Activated CD4-positive, alpha-beta memory T cell treated with anti-CD3 and anti-CD28 coated beads for 36 hours (primary cell): ENCODE data around the gene KIF22. TPM values are rescaled to one million over a fixed set of nuclear protein-coding genes. Genes with fewer than 3 reads are reported as not detected.
"Not testable (repeated sequence)": the region's sequence is repeated elsewhere in the genome, so short reads cannot be mapped to it uniquely, and the experiment has no call there.

ENCODE experiments used
- CTCF ChIA-PET: fragments of 350-600 bp; sonication (Branson Sonifier 250); formaldehyde crosslinking; loops from one replicate; lab custom pipeline; 2021; ENCODE audit warnings: antibody characterized with exemption, inconsistent platforms; lab: Charles Lee
- POLR2A ChIA-PET: fragments of 350-600 bp; sonication (Branson Sonifier 250); formaldehyde crosslinking; loops from one replicate; lab custom pipeline; 2021; ENCODE audit warnings: antibody characterized with exemption; lab: Charles Lee
- DNase-seq: peaks from one replicate; pipeline ENCODE4 v3.0.0-alpha.2; 2020
- H3K27ac Mint-ChIP-seq: one replicate; pipeline ENCODE4 v1.8.0; 2021; ENCODE audit warnings: mixed read lengths
- H3K27me3 Mint-ChIP-seq: one replicate; pipeline ENCODE4 v1.8.0; 2021; ENCODE audit warnings: mixed read lengths
- H3K36me3 Mint-ChIP-seq: one replicate; pipeline ENCODE4 v1.8.0; 2021; ENCODE audit warnings: mixed read lengths
- H3K4me1 Mint-ChIP-seq: one replicate; pipeline ENCODE4 v1.8.0; 2021; ENCODE audit warnings: low read depth, mixed read lengths
- H3K4me3 Mint-ChIP-seq: one replicate; pipeline ENCODE4 v1.8.0; 2021; ENCODE audit warnings: mild to moderate bottlenecking, mixed read lengths
- H3K9me3 Mint-ChIP-seq: one replicate; pipeline ENCODE4 v1.8.0; 2021; ENCODE audit warnings: mixed read lengths
- intact Hi-C: fragments of 100-400 bp; cut with micrococcal nuclease; formaldehyde crosslinking; loops from one replicate; pipeline ENCODE4 v1.15.1; 2023
- total RNA-seq, 2 experiments: library from RNA; stranded (reverse); gene quantifications; one replicate each; pipeline ENCODE4 v1.2.3, GENCODE V29; 2021

KIF22 gene
- total RNA-seq, 2 experiments from 2014 or later = 174 to 180 TPM

GRCh38 chr16:29748760-29749149 is 41.8 kb upstream of the KIF22 start:
- Mint-ChIP-seq H3K4me1 (peaks cover 39% of the 10 kb centered on the region), H3K36me3 (peaks cover 15% of the 10 kb centered on the region), H3K27ac (peak overlapping the region; percentile 31)
- ChIA-PET CTCF (interaction anchor here (0.8 kb wide), 2 partner anchors 37 to 68 kb away, joined by 4 to 5 read pairs; no protein-coding TSS in a partner anchor), POLR2A (interaction anchor here (1.2 kb wide), 1 partner anchor 41 kb away, joined by 5 read pairs; the partner anchor contains the start of gene KIF22)
- intact Hi-C loops = loop anchor here (5.0 kb wide), 1 partner anchor 34 kb away; no protein-coding TSS in a partner anchor
- H3K4me3 Mint-ChIP-seq, H3K27me3 Mint-ChIP-seq, H3K9me3 Mint-ChIP-seq: not testable (repeated sequence)
- DNase-seq = peak; percentile 36

- intact Hi-C loops = no loop called here
- POLR2A ChIA-PET = interaction anchor here (1.0 to 1.2 kb wide), 3 partner anchors 7 to 21 kb away, joined by 3 to 6 read pairs (median 3); no protein-coding TSS in a partner anchor
- Mint-ChIP-seq H3K4me1 (peaks cover 24% of the 10 kb centered on the region), H3K9me3 (no peaks in the 10 kb centered on the region), H3K27ac (no peak overlapping the region), H3K36me3 (peaks cover 3% of the 10 kb centered on the region), H3K4me3 (no peak overlapping the region), H3K27me3 (no peaks in the 10 kb centered on the region)
- DNase-seq = no peak
- CTCF ChIA-PET = interaction anchor here (1.2 to 4.5 kb wide), 5 partner anchors 8 to 95 kb away, joined by 4 to 25 read pairs (median 9); partner anchors contain the start of genes C16orf54 and KIF22
Observed at GRCh38 chr16:29753516-29753915, 37.0 kb upstream of the KIF22 start.

- intact Hi-C loops = no loop called here
- Mint-ChIP-seq H3K36me3 (no peaks in the 10 kb centered on the region), H3K27ac (no peak overlapping the region), H3K4me3 (no peak overlapping the region), H3K27me3 (no peaks in the 10 kb centered on the region), H3K9me3 (no peaks in the 10 kb centered on the region), H3K4me1 (peaks cover 20% of the 10 kb centered on the region)
- CTCF ChIA-PET = interaction anchor here (0.5 to 4.5 kb wide), 2 partner anchors 16 to 28 kb away, joined by 3 to 25 read pairs; no protein-coding TSS in a partner anchor
- POLR2A ChIA-PET = interaction anchor here (0.8 to 1.0 kb wide), 2 partner anchors 13 to 34 kb away, joined by 3 to 4 read pairs; partner anchors contain the start of gene KIF22
- no peak for DNase-seq
Observed at GRCh38 chr16:29756654-29757053, 33.9 kb upstream of the KIF22 start.

- DNase-seq, H3K27ac Mint-ChIP-seq, H3K4me3 Mint-ChIP-seq, H3K36me3 Mint-ChIP-seq, intact Hi-C loops, H3K9me3 Mint-ChIP-seq, H3K27me3 Mint-ChIP-seq: not testable (repeated sequence)
- peaks cover 20% of the 10 kb centered on the region for H3K4me1 Mint-ChIP-seq
- POLR2A ChIA-PET = interaction anchor here (0.6 to 1.0 kb wide), 2 partner anchors 33 to 37 kb away, joined by 3 to 4 read pairs; partner anchors contain the start of gene KIF22
- CTCF ChIA-PET = interaction anchor here (4.5 kb wide), 1 partner anchor 28 kb away, joined by 25 read pairs; no protein-coding TSS in a partner anchor
Observed at GRCh38 chr16:29757086-29757485, 33.5 kb upstream of the KIF22 start.

GRCh38 chr16:29757950-29758466 is 32.5 kb upstream of the KIF22 start:
- Mint-ChIP-seq H3K4me1 (peaks cover 20% of the 10 kb centered on the region), H3K27me3 (no peaks in the 10 kb centered on the region), H3K36me3 (no peaks in the 10 kb centered on the region), H3K4me3 (no peak overlapping the region), H3K9me3 (no peaks in the 10 kb centered on the region), H3K27ac (no peak overlapping the region)
- intact Hi-C loops = no loop called here
- CTCF ChIA-PET = interaction anchor here (1.1 kb wide), 1 partner anchor 27 kb away, joined by 5 read pairs; no protein-coding TSS in a partner anchor
- no peak for DNase-seq
- POLR2A ChIA-PET = no interaction called here

- no peak overlapping the region for H3K4me3 Mint-ChIP-seq
- CTCF ChIA-PET = interaction anchor here (2.1 kb wide), 1 partner anchor 24 kb away, joined by 6 read pairs; no protein-coding TSS in a partner anchor
- H3K4me1 Mint-ChIP-seq = peaks cover 9% of the 10 kb centered on the region
- H3K27ac Mint-ChIP-seq = no peak overlapping the region
- POLR2A ChIA-PET = interaction anchor here (0.7 kb wide), 2 partner anchors 22 to 100 kb away, joined by 3 read pairs; no protein-coding TSS in a partner anchor
- no peaks in the 10 kb centered on the region for H3K9me3 Mint-ChIP-seq
- H3K27me3 Mint-ChIP-seq = no peaks in the 10 kb centered on the region
- DNase-seq = no peak
- intact Hi-C loops = no loop called here
- no peaks in the 10 kb centered on the region for H3K36me3 Mint-ChIP-seq
Observed at GRCh38 chr16:29760567-29761279, 29.8 kb upstream of the KIF22 start.

GRCh38 chr16:29761280-29761651 is 29.3 kb upstream of the KIF22 start:
- H3K4me1 Mint-ChIP-seq, DNase-seq, H3K4me3 Mint-ChIP-seq, H3K27me3 Mint-ChIP-seq, H3K36me3 Mint-ChIP-seq, H3K9me3 Mint-ChIP-seq, intact Hi-C loops, H3K27ac Mint-ChIP-seq: not testable (repeated sequence)
- ChIA-PET CTCF (interaction anchor here (2.1 kb wide), 1 partner anchor 24 kb away, joined by 6 read pairs; no protein-coding TSS in a partner anchor), POLR2A (interaction anchor here (0.7 kb wide), 1 partner anchor 101 kb away, joined by 3 read pairs; no protein-coding TSS in a partner anchor)

GRCh38 chr16:29761882-29762281 is 28.7 kb upstream of the KIF22 start:
- Mint-ChIP-seq H3K27ac (no peak overlapping the region), H3K36me3 (no peaks in the 10 kb centered on the region), H3K27me3 (no peaks in the 10 kb centered on the region), H3K4me1 (peaks cover 6% of the 10 kb centered on the region), H3K4me3 (no peak overlapping the region), H3K9me3 (no peaks in the 10 kb centered on the region)
- CTCF ChIA-PET = interaction anchor here (2.1 kb wide), 1 partner anchor 23 kb away, joined by 6 read pairs; no protein-coding TSS in a partner anchor
- intact Hi-C loops = no loop called here
- DNase-seq = no peak
- POLR2A ChIA-PET = interaction anchor here (0.9 kb wide), 1 partner anchor 29 kb away, joined by 5 read pairs; the partner anchor contains the start of gene KIF22

- H3K27me3 Mint-ChIP-seq = no peaks in the 10 kb centered on the region
- H3K9me3 Mint-ChIP-seq = no peaks in the 10 kb centered on the region
- H3K36me3 Mint-ChIP-seq = no peaks in the 10 kb centered on the region
- CTCF ChIA-PET = no interaction called here
- intact Hi-C loops = no loop called here
- POLR2A ChIA-PET = no interaction called here
- H3K27ac Mint-ChIP-seq = no peak overlapping the region
- H3K4me1 Mint-ChIP-seq = peaks cover 2% of the 10 kb centered on the region
- no peak for DNase-seq
- no peak overlapping the region for H3K4me3 Mint-ChIP-seq
Observed at GRCh38 chr16:29763326-29763725, 27.2 kb upstream of the KIF22 start.

- H3K4me3 Mint-ChIP-seq = no peak overlapping the region
- no peaks in the 10 kb centered on the region for H3K4me1 Mint-ChIP-seq
- no peaks in the 10 kb centered on the region for H3K9me3 Mint-ChIP-seq
- ChIA-PET CTCF (interaction anchor here (1.1 kb wide), 1 partner anchor 74 kb away, joined by 3 read pairs; no protein-coding TSS in a partner anchor), POLR2A (no interaction called here)
- no peaks in the 10 kb centered on the region for H3K36me3 Mint-ChIP-seq
- intact Hi-C loops = no loop called here
- H3K27ac Mint-ChIP-seq = no peak overlapping the region
- no peaks in the 10 kb centered on the region for H3K27me3 Mint-ChIP-seq
- no peak for DNase-seq
Observed at GRCh38 chr16:29765167-29766032, 25.2 kb upstream of the KIF22 start.

- Mint-ChIP-seq H3K36me3 (no peaks in the 10 kb centered on the region), H3K9me3 (no peaks in the 10 kb centered on the region), H3K27ac (no peak overlapping the region), H3K27me3 (no peaks in the 10 kb centered on the region), H3K4me3 (no peak overlapping the region), H3K4me1 (no peaks in the 10 kb centered on the region)
- ChIA-PET CTCF (interaction anchor here (0.6 to 1.4 kb wide), 3 partner anchors 37 to 675 kb away, joined by 3 to 6 read pairs (median 3); no protein-coding TSS in a partner anchor), POLR2A (no interaction called here)
- DNase-seq = no peak
- intact Hi-C loops = no loop called here
Observed at GRCh38 chr16:29766571-29766970, 24.0 kb upstream of the KIF22 start.
